MM.1S (cell line): Measurements from ENCODE around the gene ATG2B.

Experiments
- DNase-seq: peaks from one replicate; pipeline ENCODE4 v3.0.0-alpha.2; 2015
- H2AFZ ChIP-seq: fragments of 300-600 bp; sonication (generic); 2 replicates; pipeline ENCODE4 v1.6.0; 2016; ENCODE audit warnings: antibody characterized with exemption, low read length
- H3F3A ChIP-seq: fragments of 300-600 bp; sonication (generic); 2 replicates; pipeline ENCODE4 v1.6.1; 2016; ENCODE audit warnings: mild to moderate bottlenecking, antibody characterized with exemption, low read length, moderate library complexity, mixed read lengths; ENCODE audit not compliant: insufficient read depth
- H3K27ac ChIP-seq: fragments of 300-600 bp; sonication (generic); 2 replicates; pipeline ENCODE4 v1.5.1; 2016; ENCODE audit warnings: mild to moderate bottlenecking, low read length
- H3K27me3 ChIP-seq: fragments of 300-600 bp; sonication (generic); replicated peaks from 2 replicates; pipeline ENCODE4 v1.6.0; 2016; ENCODE audit warnings: low read length; ENCODE audit not compliant: insufficient read depth
- H3K36me3 ChIP-seq: fragments of 300-600 bp; sonication (generic); replicated peaks from 2 replicates; pipeline ENCODE4 v1.6.1; 2016; ENCODE audit warnings: mild to moderate bottlenecking, low read length, mixed read lengths; ENCODE audit not compliant: insufficient read depth
- H3K4me1 ChIP-seq: fragments of 300-600 bp; sonication (generic); 2 replicates; pipeline ENCODE4 v1.6.1; 2016; ENCODE audit warnings: low read length, mixed read lengths
- H3K4me2 ChIP-seq: fragments of 300-600 bp; sonication (generic); 2 replicates; pipeline ENCODE4 v1.6.0; 2016; ENCODE audit warnings: low read depth, low read length
- H3K4me3 ChIP-seq: fragments of 300-600 bp; sonication (generic); 2 replicates; pipeline ENCODE4 v1.5.1; 2016; ENCODE audit warnings: low read length, mixed read lengths
- H3K79me2 ChIP-seq: fragments of 300-600 bp; sonication (generic); 2 replicates; pipeline ENCODE4 v1.6.1; 2016; ENCODE audit warnings: mixed run types, low read length, mixed read lengths
- H3K9ac ChIP-seq: fragments of 300-600 bp; sonication (generic); 2 replicates; pipeline ENCODE4 v1.6.1; 2016; ENCODE audit warnings: low read length, mixed read lengths
- H3K9me2 ChIP-seq: fragments of 300-600 bp; sonication (generic); replicated peaks from 2 replicates; pipeline ENCODE4 v1.6.1; 2016; ENCODE audit warnings: mild to moderate bottlenecking, low read length, mixed read lengths; ENCODE audit not compliant: insufficient read depth
- H3K9me3 ChIP-seq: fragments of 300-600 bp; sonication (generic); replicated peaks from 2 replicates; pipeline ENCODE4 v1.6.1; 2016; ENCODE audit warnings: mild to moderate bottlenecking, low read length, mixed read lengths; ENCODE audit not compliant: insufficient read depth
- H4K20me1 ChIP-seq: fragments of 300-600 bp; sonication (generic); 2 replicates; pipeline ENCODE4 v1.6.1; 2016; ENCODE audit warnings: mild to moderate bottlenecking, low read length, moderate library complexity, mixed read lengths; ENCODE audit not compliant: insufficient read depth
- CTCF ChIP-seq: fragments of 300-600 bp; sonication (generic); IDR thresholded peaks from 2 replicates; pipeline ENCODE4 v1.5.1; 2016; ENCODE audit warnings: antibody characterized with exemption, low read length, mixed read lengths
- EZH2 ChIP-seq: fragments of 300-600 bp; sonication (generic); optimal IDR thresholded peaks from 2 replicates; pipeline ENCODE3; 2017; ENCODE audit warnings: low read depth, mild to moderate bottlenecking, antibody characterized with exemption, low read length, mixed read lengths
- EZH2phosphoT487 ChIP-seq: fragments of 300-600 bp; sonication (generic); IDR thresholded peaks from 2 replicates; pipeline ENCODE4 v1.6.1; 2018; ENCODE audit warnings: antibody characterized with exemption, low read length

Gene ATG2B

GRCh38 chr14:96275177-96276112 lies 87.7 kb downstream of the ATG2B start:
- H3F3A ChIP-seq: no peaks in the 10 kb centered on the region
- TF ChIP-seq CTCF (peak; percentile 66), EZH2 (no peak)
- no peak overlapping the region for H3K9ac ChIP-seq
- H3K27ac ChIP-seq: no peak overlapping the region
- no peaks in the 10 kb centered on the region for H3K9me2 ChIP-seq
- no peaks in the 10 kb centered on the region for H3K9me3 ChIP-seq
- peak; percentile 35 for DNase-seq
- no peaks in the 10 kb centered on the region for H3K27me3 ChIP-seq
- no peak overlapping the region for H3K4me2 ChIP-seq
- H2AFZ ChIP-seq: no peak overlapping the region
- no peaks in the 10 kb centered on the region for H3K79me2 ChIP-seq
- no peak overlapping the region for H3K4me3 ChIP-seq
- H4K20me1 ChIP-seq: no peaks in the 10 kb centered on the region
- H3K36me3 ChIP-seq: no peaks in the 10 kb centered on the region
- H3K4me1 ChIP-seq: no peaks in the 10 kb centered on the region

GRCh38 chr14:96274543-96274942 lies 88.6 kb downstream of the ATG2B start:
- no peak overlapping the region for H3K4me2 ChIP-seq
- H3K9me3 ChIP-seq: no peaks in the 10 kb centered on the region
- H3K79me2 ChIP-seq: no peaks in the 10 kb centered on the region
- H3K4me1 ChIP-seq: no peaks in the 10 kb centered on the region
- no peak overlapping the region for H2AFZ ChIP-seq
- H3K4me3 ChIP-seq: no peak overlapping the region
- no peaks in the 10 kb centered on the region for H3K27me3 ChIP-seq
- H3F3A ChIP-seq: no peaks in the 10 kb centered on the region
- no peak overlapping the region for H3K27ac ChIP-seq
- H3K36me3 ChIP-seq: no peaks in the 10 kb centered on the region
- TF ChIP-seq EZH2: no peak
- no peak for TF ChIP-seq CTCF
- TF ChIP-seq EZH2phosphoT487: no peak
- H3K9ac ChIP-seq: no peak overlapping the region
- H4K20me1 ChIP-seq: no peaks in the 10 kb centered on the region
- DNase-seq: no peak
- no peaks in the 10 kb centered on the region for H3K9me2 ChIP-seq

GRCh38 chr14:96274122-96274521 lies 89.0 kb downstream of the ATG2B start:
- H3K9me2 ChIP-seq: no peaks in the 10 kb centered on the region
- H3K9ac ChIP-seq: no peak overlapping the region
- H3K27me3 ChIP-seq: no peaks in the 10 kb centered on the region
- no peaks in the 10 kb centered on the region for H3K36me3 ChIP-seq
- no peak overlapping the region for H2AFZ ChIP-seq
- H3K4me3 ChIP-seq: no peak overlapping the region
- no peaks in the 10 kb centered on the region for H3F3A ChIP-seq
- no peaks in the 10 kb centered on the region for H3K79me2 ChIP-seq
- H3K4me1 ChIP-seq: no peaks in the 10 kb centered on the region
- no peak for DNase-seq
- H3K4me2 ChIP-seq: no peak overlapping the region
- no peaks in the 10 kb centered on the region for H3K9me3 ChIP-seq
- H3K27ac ChIP-seq: no peak overlapping the region
- H4K20me1 ChIP-seq: no peaks in the 10 kb centered on the region
- TF ChIP-seq EZH2phosphoT487 (no peak), EZH2 (no peak), CTCF (no peak)
